Endothelial cell of umbilical vein (primary cell): Measurements from ENCODE around the gene CLASRP. TPM values are rescaled to one million over a fixed set of nuclear protein-coding genes. Genes with fewer than 3 reads are reported as not detected.

ENCODE experiments used
- BruUV-seq: library from RNA; stranded (reverse); fragments of 400-500 nt; replicated peaks from 2 replicates; lab custom pipeline; 2021; lab: Mats Ljungman, UMichigan
- CTCF ChIA-PET: fragments of 300-600, 350-600 bp; sonication (Branson Sonifier 250); formaldehyde crosslinking; loops from one replicate; lab custom pipeline; 2021; ENCODE audit warnings: antibody characterized with exemption, inconsistent platforms; lab: Charles Lee
- POLR2A ChIA-PET: fragments of 300-600, 350-600 bp; sonication (Branson Sonifier 250); formaldehyde crosslinking; loops from one replicate; lab custom pipeline; 2021; ENCODE audit warnings: antibody characterized with exemption, inconsistent platforms; lab: Charles Lee
- DNase-seq: peaks from one replicate; pipeline ENCODE4 v3.0.0-alpha.2; 2011; ENCODE audit warnings: low read depth, low spot score
- FAIRE-seq: peaks from 2 replicates; lab custom pipeline; 2011; peaks lifted over from hg19 to GRCh38; lab: Jason Lieb, UNC
- H2AFZ ChIP-seq: 2 replicates; pipeline ENCODE4 v1.6.0; 2012; ENCODE audit warnings: low read depth, low read length, control low read depth, inconsistent platforms
- H3K27ac ChIP-seq: 2 replicates; pipeline ENCODE4 v1.5.1; 2011; ENCODE audit warnings: low read depth, mild to moderate bottlenecking, control low read depth, low read length, moderate library complexity; ENCODE audit not compliant: insufficient read depth
- H3K27me3 ChIP-seq, 2 experiments: 2 replicates each; pipeline versions ENCODE4 v1.6.0 to v1.6.1; 2011; ENCODE audit warnings: low read length in 2 of 2, mixed read lengths in 1 of 2; ENCODE audit not compliant: control insufficient read depth in 2 of 2, insufficient read depth in 2 of 2
- H3K36me3 ChIP-seq, 2 experiments: 2 replicates in 1 of 2; 3 replicates in 1 of 2; pipeline ENCODE4 v1.5.1; 2011; ENCODE audit warnings: low read length in 2 of 2, mild to moderate bottlenecking in 1 of 2, moderate library complexity in 1 of 2; ENCODE audit not compliant: control insufficient read depth in 2 of 2, insufficient read depth in 2 of 2; ENCODE audit errors: extremely low read depth in 1 of 2
- H3K4me1 ChIP-seq: 3 replicates; pipeline ENCODE4 v1.5.1; 2011; ENCODE audit warnings: mild to moderate bottlenecking, low read length; ENCODE audit not compliant: control insufficient read depth, insufficient read depth; ENCODE audit errors: extremely low read depth
- H3K4me2 ChIP-seq: 2 replicates; pipeline ENCODE4 v1.6.1; 2011; ENCODE audit warnings: low read length, control low read depth, mixed read lengths; ENCODE audit not compliant: insufficient read depth
- H3K4me3 ChIP-seq, 3 experiments: fragments of 200-600 bp in 1 of 3; sonication (generic), shearing (Covaris generic) in 1 of 3; replicated peaks in 1 of 3; 2 replicates each; pipeline ENCODE4 v1.5.1; 2011 to 2016; ENCODE audit warnings: control low read depth in 3 of 3, low read length in 3 of 3, mild to moderate bottlenecking in 2 of 3, inconsistent platforms in 1 of 3, low read depth in 1 of 3, moderate library complexity in 1 of 3; ENCODE audit not compliant: insufficient read depth in 1 of 3
- H3K79me2 ChIP-seq: 2 replicates; pipeline ENCODE4 v1.6.0; 2012; ENCODE audit warnings: low read length, inconsistent platforms; ENCODE audit not compliant: control insufficient read depth, insufficient read depth
- H3K9ac ChIP-seq: replicated peaks from 2 replicates; pipeline ENCODE3; 2011; ENCODE audit warnings: low read length, control low read depth; ENCODE audit not compliant: insufficient read depth; ENCODE audit errors: extremely low read depth
- H3K9me1 ChIP-seq: replicated peaks from 3 replicates; pipeline ENCODE4 v1.6.0; 2011; ENCODE audit warnings: mild to moderate bottlenecking, low read length; ENCODE audit not compliant: control insufficient read depth, insufficient read depth; ENCODE audit errors: extremely low read depth
- H3K9me3 ChIP-seq: replicated peaks from 2 replicates; pipeline ENCODE4 v1.5.1; 2012; ENCODE audit warnings: low read length, inconsistent platforms; ENCODE audit not compliant: control insufficient read depth, insufficient read depth
- H4K20me1 ChIP-seq: replicated peaks from 2 replicates; pipeline ENCODE3; 2011; ENCODE audit warnings: mild to moderate bottlenecking, low read length; ENCODE audit not compliant: control insufficient read depth, insufficient read depth; ENCODE audit errors: extremely low read depth
- FOS ChIP-seq: IDR thresholded peaks from 2 replicates; pipeline ENCODE4 v1.6.1; 2011; ENCODE audit warnings: mild to moderate bottlenecking, low read length, moderate library complexity, borderline replicate concordance; ENCODE audit not compliant: insufficient read depth
- GATA2 ChIP-seq: IDR thresholded peaks from 2 replicates; pipeline ENCODE4 v1.7.0; 2011; ENCODE audit warnings: low read depth, mild to moderate bottlenecking, moderate library complexity, mixed read lengths, low read length; ENCODE audit not compliant: insufficient read length, insufficient read depth
- JUN ChIP-seq: IDR thresholded peaks from 2 replicates; pipeline ENCODE4 v1.6.1; 2011; ENCODE audit warnings: borderline replicate concordance, low read depth; ENCODE audit not compliant: insufficient read length, insufficient read depth
- MYC ChIP-seq: IDR thresholded peaks from one replicate; pipeline ENCODE4 v1.6.1; 2011; ENCODE audit warnings: mild to moderate bottlenecking, low read depth, low read length
- POLR2A ChIP-seq: IDR thresholded peaks from 2 replicates; pipeline ENCODE4 v1.6.1; 2012; ENCODE audit warnings: low read depth, mild to moderate bottlenecking, control low read depth, low read length
- dilution Hi-C: fragments of 300-500 bp; cut with MboI; formaldehyde crosslinking; loops from one replicate; pipeline ENCODE4 v1.15.0; 2019; ENCODE audit warnings: low sequenced_read_pairs; ENCODE audit not compliant: extremely low pct_ligation_motif_present
- intact Hi-C: fragments of 100-400 bp; cut with micrococcal nuclease; formaldehyde crosslinking; loops from one replicate; pipeline ENCODE4 v1.10.0; 2022
- polyA plus RNA-seq, 4 experiments: library from polyadenylated mRNA; depleted of rRNA in 3 of 4; stranded (reverse) in 3 of 4; unstranded in 1 of 4; fragments of >200 nt; gene quantifications; 2 replicates each; pipeline versions ENCODE4 v1.2.1 to v1.2.3, GENCODE V29; 2011 to 2012; ENCODE audit warnings: missing spikeins in 1 of 4
- total RNA-seq: library from RNA; stranded (reverse); gene quantifications from 2 replicates; pipeline ENCODE4 v1.2.3, GENCODE V29; 2021
- TF ChIP-seq, protein P1 (sequence below), 2 donors: IDR thresholded peaks; 1 replicate in 1 of 2; 2 replicates in 1 of 2; pipeline ENCODE4 v1.5.1; 2011; ENCODE audit warnings: low read length in 2 of 2, mild to moderate bottlenecking in 2 of 2, moderate library complexity in 2 of 2, control low read depth in 1 of 2, inconsistent platforms in 1 of 2, low read depth in 1 of 2; ENCODE audit not compliant: insufficient read depth in 1 of 2; ENCODE audit errors: extremely low read depth in 1 of 2
- TF ChIP-seq, protein P2 (sequence below): IDR thresholded peaks from 2 replicates; pipeline ENCODE4 v1.6.1; 2011; ENCODE audit not compliant: insufficient read depth, insufficient read length

CLASRP gene
- total and polyA plus RNA-seq, 2 donors (not counting 3 experiments of a cell fraction or from before 2014, with no cell fraction given), result 40.7 to 70.7 TPM

DNA sequence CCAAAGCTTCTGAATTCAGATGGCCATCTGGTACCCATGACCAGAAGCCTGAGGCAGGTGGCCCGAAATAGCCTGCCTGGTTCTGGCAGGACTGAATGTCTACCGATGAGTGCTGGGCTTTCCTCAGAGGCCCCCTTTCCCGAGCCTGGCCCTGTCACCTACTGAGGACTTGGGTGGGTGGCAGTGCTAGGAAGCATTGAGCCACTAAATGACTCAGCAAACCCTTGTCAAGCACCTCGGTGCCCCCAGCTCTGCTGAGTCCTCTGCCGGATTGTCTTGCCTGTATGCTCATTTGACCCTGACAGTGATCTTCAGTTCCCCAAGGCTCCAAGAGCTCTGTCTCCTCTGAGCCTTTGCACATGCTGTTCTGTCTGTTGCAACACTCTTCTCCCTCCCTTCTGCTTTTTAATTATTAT is 72.0 kb downstream of the CLASRP start:
- Histone ChIP-seq H3K9me1 (no peaks in the 10 kb centered on the region), H3K27ac (no peak overlapping the region), H3K4me3 (no peak overlapping the region), H3K4me2 (no peak overlapping the region), H3K36me3 (no peaks in the 10 kb centered on the region), H3K4me1 (no peaks in the 10 kb centered on the region), H3K79me2 (peaks cover 64% of the 10 kb centered on the region), H2AFZ (no peak overlapping the region), H3K9me3 (no peaks in the 10 kb centered on the region), H3K9ac (no peak overlapping the region), H4K20me1 (no peaks in the 10 kb centered on the region), H3K27me3 (no peaks in the 10 kb centered on the region)
- intact Hi-C loops, result no loop called here
- FAIRE-seq, result no peak
- ChIA-PET CTCF (interaction anchor here (0.8 to 2.0 kb wide), 2 partner anchors 14 to 19 kb away, joined by 3 to 6 read pairs; no protein-coding TSS in a partner anchor), POLR2A (no interaction called here)
- no peak for DNase-seq
- TF ChIP-seq FOS (no peak), GATA2 (no peak), JUN (no peak), POLR2A (no peak), MYC (no peak)
- TF ChIP-seq, protein P1, sequence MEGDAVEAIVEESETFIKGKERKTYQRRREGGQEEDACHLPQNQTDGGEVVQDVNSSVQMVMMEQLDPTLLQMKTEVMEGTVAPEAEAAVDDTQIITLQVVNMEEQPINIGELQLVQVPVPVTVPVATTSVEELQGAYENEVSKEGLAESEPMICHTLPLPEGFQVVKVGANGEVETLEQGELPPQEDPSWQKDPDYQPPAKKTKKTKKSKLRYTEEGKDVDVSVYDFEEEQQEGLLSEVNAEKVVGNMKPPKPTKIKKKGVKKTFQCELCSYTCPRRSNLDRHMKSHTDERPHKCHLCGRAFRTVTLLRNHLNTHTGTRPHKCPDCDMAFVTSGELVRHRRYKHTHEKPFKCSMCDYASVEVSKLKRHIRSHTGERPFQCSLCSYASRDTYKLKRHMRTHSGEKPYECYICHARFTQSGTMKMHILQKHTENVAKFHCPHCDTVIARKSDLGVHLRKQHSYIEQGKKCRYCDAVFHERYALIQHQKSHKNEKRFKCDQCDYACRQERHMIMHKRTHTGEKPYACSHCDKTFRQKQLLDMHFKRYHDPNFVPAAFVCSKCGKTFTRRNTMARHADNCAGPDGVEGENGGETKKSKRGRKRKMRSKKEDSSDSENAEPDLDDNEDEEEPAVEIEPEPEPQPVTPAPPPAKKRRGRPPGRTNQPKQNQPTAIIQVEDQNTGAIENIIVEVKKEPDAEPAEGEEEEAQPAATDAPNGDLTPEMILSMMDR (IDR thresholded peaks at IDR 0.05; ENCODE audit: extremely low read depth in 1 of 2, insufficient read depth in 1 of 2, low read depth in 1 of 2, low read length in 2 of 2), result no peak
- TF ChIP-seq, protein P2, sequence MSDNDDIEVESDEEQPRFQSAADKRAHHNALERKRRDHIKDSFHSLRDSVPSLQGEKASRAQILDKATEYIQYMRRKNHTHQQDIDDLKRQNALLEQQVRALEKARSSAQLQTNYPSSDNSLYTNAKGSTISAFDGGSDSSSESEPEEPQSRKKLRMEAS, result no peak
- dilution Hi-C loops, result no loop called here
- BruUV-seq, result no TSS peak
